Osteoblast (primary cell): ENCODE measurements around the gene DYNC1I1. TPM values are rescaled to one million over a fixed set of nuclear protein-coding genes. Genes with fewer than 3 reads are reported as not detected.

Experiments used
- DNase-seq: peaks from one replicate; pipeline ENCODE4 v3.0.0; 2011; ENCODE audit warnings: low spot score, mixed read lengths; ENCODE audit not compliant: insufficient read length; ENCODE audit errors: missing footprints
- H2AFZ ChIP-seq: 2 replicates; pipeline ENCODE4 v1.6.0; 2011; ENCODE audit warnings: mild to moderate bottlenecking, low read length
- H3K27ac ChIP-seq: 2 replicates; pipeline ENCODE4 v1.5.1; 2011; ENCODE audit warnings: mild to moderate bottlenecking, low read depth, low read length, moderate library complexity
- H3K27me3 ChIP-seq: 2 replicates; pipeline ENCODE4 v1.6.0; 2012; ENCODE audit warnings: mild to moderate bottlenecking, control low read depth, inconsistent platforms, low read length, moderate library complexity; ENCODE audit not compliant: insufficient read depth
- H3K36me3 ChIP-seq: 2 replicates; pipeline ENCODE4 v1.5.1; 2011; ENCODE audit warnings: mild to moderate bottlenecking, low read length, control low read depth, moderate library complexity; ENCODE audit not compliant: insufficient read depth
- H3K4me1 ChIP-seq: 2 replicates; pipeline ENCODE4 v1.5.1; 2011; ENCODE audit warnings: mild to moderate bottlenecking, low read length, control low read depth, moderate library complexity; ENCODE audit not compliant: insufficient read depth
- H3K4me2 ChIP-seq: 2 replicates; pipeline ENCODE4 v1.6.0; 2011; ENCODE audit warnings: mild to moderate bottlenecking, low read length; ENCODE audit not compliant: insufficient read depth
- H3K4me3 ChIP-seq: fragments of 200-600 bp; sonication (generic); 3 replicates; pipeline ENCODE4 v1.5.1; 2012; ENCODE audit warnings: mild to moderate bottlenecking, low read length, inconsistent platforms; ENCODE audit not compliant: insufficient read depth
- H3K79me2 ChIP-seq: 2 replicates; pipeline ENCODE4 v1.6.0; 2012; ENCODE audit warnings: mild to moderate bottlenecking, low read length, control low read depth, inconsistent platforms; ENCODE audit not compliant: insufficient read depth
- H3K9me3 ChIP-seq: 2 replicates; pipeline ENCODE4 v1.5.1; 2011; ENCODE audit warnings: low read depth, low read length, control low read depth
- H4K20me1 ChIP-seq: 2 replicates; pipeline ENCODE4 v1.6.0; 2012; ENCODE audit warnings: mild to moderate bottlenecking, low read length, control low read depth; ENCODE audit not compliant: insufficient read depth
- total RNA-seq: library from RNA; depleted of rRNA; stranded (reverse); fragments of >200 nt; gene quantifications from 2 replicates; pipeline ENCODE4 v1.2.3, GENCODE V29; 2012
- TF ChIP-seq, protein P1 (sequence below): IDR thresholded peaks from 2 replicates; pipeline ENCODE4 v1.5.1; 2011; ENCODE audit warnings: mild to moderate bottlenecking, low read depth, low read length, moderate library complexity; ENCODE audit errors: extremely low read depth

DYNC1I1 gene
- total RNA-seq, 1 donor, result 2.2 TPM

DNA sequence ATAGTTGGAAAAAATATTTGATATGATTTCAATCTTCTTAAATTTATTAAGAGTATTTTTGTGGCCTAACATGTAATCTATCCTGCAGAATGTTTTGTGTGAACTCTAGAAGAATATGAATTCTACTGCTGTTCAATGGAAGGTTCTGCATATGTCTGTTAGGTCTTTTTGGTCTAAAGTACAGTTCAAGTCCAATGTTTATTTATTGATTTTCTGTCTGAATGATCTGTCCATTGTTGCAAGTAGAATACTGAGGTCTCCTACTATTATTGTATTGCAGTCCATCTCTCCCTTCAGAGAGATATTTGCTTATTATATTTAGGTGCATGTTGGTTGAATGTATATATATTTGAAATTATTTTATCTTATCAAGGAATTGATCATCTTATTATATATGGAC is 18.9 kb upstream of the DYNC1I1 start:
- no peak for DNase-seq
- H4K20me1 ChIP-seq, result no peaks in the 10 kb centered on the region
- TF ChIP-seq, protein P1, sequence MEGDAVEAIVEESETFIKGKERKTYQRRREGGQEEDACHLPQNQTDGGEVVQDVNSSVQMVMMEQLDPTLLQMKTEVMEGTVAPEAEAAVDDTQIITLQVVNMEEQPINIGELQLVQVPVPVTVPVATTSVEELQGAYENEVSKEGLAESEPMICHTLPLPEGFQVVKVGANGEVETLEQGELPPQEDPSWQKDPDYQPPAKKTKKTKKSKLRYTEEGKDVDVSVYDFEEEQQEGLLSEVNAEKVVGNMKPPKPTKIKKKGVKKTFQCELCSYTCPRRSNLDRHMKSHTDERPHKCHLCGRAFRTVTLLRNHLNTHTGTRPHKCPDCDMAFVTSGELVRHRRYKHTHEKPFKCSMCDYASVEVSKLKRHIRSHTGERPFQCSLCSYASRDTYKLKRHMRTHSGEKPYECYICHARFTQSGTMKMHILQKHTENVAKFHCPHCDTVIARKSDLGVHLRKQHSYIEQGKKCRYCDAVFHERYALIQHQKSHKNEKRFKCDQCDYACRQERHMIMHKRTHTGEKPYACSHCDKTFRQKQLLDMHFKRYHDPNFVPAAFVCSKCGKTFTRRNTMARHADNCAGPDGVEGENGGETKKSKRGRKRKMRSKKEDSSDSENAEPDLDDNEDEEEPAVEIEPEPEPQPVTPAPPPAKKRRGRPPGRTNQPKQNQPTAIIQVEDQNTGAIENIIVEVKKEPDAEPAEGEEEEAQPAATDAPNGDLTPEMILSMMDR, result no peak
- no peak overlapping the region for H3K4me2 ChIP-seq
- no peak overlapping the region for H2AFZ ChIP-seq
- H3K27me3 ChIP-seq, result no peaks in the 10 kb centered on the region
- H3K27ac ChIP-seq, result no peak overlapping the region
- no peak overlapping the region for H3K4me3 ChIP-seq
- H3K36me3 ChIP-seq, result no peaks in the 10 kb centered on the region
- H3K79me2 ChIP-seq, result no peaks in the 10 kb centered on the region
- no peaks in the 10 kb centered on the region for H3K9me3 ChIP-seq
- H3K4me1 ChIP-seq, result no peaks in the 10 kb centered on the region

DNA sequence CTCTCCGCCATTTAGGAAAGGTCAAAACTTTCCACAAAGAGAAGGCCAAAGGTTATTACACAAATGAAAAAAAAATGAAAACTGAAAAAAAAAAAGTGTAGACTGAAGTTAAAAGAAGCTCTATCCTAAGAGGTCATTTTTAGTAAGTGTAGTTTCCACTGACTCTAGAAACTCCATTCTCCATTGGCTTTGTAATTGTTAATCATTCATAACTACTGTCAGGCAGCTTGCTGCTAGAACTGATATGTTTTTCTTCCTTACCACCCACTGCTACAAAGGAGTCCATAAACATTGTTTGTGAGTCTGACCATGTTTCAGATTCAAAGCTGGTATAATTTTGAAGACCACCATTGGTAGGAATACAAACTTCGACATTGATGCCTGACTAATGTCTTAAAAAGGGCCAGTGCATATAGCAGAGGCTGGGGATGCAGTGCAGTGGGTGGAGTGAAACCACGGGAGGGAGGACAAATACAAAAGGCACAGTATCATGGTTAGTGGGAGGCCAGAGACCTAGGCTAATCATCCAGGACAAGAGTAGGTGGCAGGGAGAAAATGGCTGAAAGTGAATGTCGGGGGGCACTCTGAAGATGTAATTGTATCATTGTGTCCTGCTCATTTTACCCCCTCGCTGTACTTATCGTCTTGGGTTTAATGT is 16.9 kb upstream of the DYNC1I1 start:
- TF ChIP-seq, protein P1, result no peak
- H3K27ac ChIP-seq, result no peak overlapping the region
- no peaks in the 10 kb centered on the region for H3K27me3 ChIP-seq
- H3K9me3 ChIP-seq, result no peaks in the 10 kb centered on the region
- no peak overlapping the region for H2AFZ ChIP-seq
- H3K4me1 ChIP-seq, result no peaks in the 10 kb centered on the region
- no peak overlapping the region for H3K4me3 ChIP-seq
- no peaks in the 10 kb centered on the region for H4K20me1 ChIP-seq
- DNase-seq, result no peak
- H3K79me2 ChIP-seq, result no peaks in the 10 kb centered on the region
- H3K4me2 ChIP-seq, result no peak overlapping the region
- H3K36me3 ChIP-seq, result no peaks in the 10 kb centered on the region

DNA sequence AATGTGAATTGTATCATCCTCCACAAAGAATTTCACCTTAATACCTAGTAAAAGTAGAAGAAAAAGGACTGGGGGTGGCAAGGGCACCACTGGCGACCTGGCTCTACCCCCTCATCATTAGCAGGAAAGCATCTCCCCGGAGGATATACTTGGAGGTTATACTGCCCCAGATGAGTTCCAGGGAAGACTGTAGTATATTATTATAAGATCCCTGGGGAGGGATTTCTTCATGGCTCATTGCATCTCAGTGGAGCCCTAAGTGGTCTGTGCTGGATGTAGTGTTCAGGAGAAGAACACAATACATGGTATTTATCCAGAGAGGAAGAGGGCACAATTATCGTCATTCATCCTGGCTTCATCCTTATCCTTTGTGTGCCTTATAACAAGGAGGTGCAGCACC is 14.2 kb upstream of the DYNC1I1 start:
- no peaks in the 10 kb centered on the region for H3K79me2 ChIP-seq
- no peaks in the 10 kb centered on the region for H3K27me3 ChIP-seq
- TF ChIP-seq, protein P1, result no peak
- H3K4me2 ChIP-seq, result no peak overlapping the region
- H2AFZ ChIP-seq, result no peak overlapping the region
- no peaks in the 10 kb centered on the region for H3K9me3 ChIP-seq
- DNase-seq, result no peak
- no peaks in the 10 kb centered on the region for H3K4me1 ChIP-seq
- no peak overlapping the region for H3K4me3 ChIP-seq
- H3K27ac ChIP-seq, result no peak overlapping the region
- H3K36me3 ChIP-seq, result no peaks in the 10 kb centered on the region
- no peaks in the 10 kb centered on the region for H4K20me1 ChIP-seq

DNA sequence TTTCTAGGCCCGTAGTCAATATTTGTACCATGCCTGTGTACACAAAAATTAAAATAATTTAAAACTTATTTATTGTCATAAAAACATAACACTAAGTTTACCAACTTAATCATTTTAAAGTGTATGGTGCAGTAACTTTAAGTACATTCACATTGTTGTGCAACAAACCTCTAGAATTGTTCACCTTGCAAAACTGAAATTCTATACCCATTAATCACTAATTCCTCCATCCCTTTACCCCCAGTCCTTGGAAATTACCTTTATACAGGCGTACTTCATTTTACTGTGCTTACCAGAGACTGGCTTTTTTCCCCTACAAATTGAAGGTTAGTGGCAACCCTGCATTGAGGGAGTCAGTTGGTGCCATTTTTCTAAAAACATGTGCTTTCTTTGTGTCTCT is 6.3 kb upstream of the DYNC1I1 start:
- no peak overlapping the region for H2AFZ ChIP-seq
- H3K4me1 ChIP-seq, result no peaks in the 10 kb centered on the region
- no peak overlapping the region for H3K27ac ChIP-seq
- H3K79me2 ChIP-seq, result no peaks in the 10 kb centered on the region
- H3K36me3 ChIP-seq, result no peaks in the 10 kb centered on the region
- H3K9me3 ChIP-seq, result no peaks in the 10 kb centered on the region
- TF ChIP-seq, protein P1, result no peak
- no peaks in the 10 kb centered on the region for H3K27me3 ChIP-seq
- H3K4me2 ChIP-seq, result no peak overlapping the region
- no peak for DNase-seq
- H3K4me3 ChIP-seq, result no peak overlapping the region
- no peaks in the 10 kb centered on the region for H4K20me1 ChIP-seq
